Measurements from ENCODE around the gene RAB3GAP1.

GRCh38 chr2:135097532-135098231 lies 45.6 kb downstream of the RAB3GAP1 start:
- TF ChIP-seq TAF1 (IDR thresholded peaks at IDR 0.05; ENCODE audit: borderline replicate concordance, low read depth, low read length) (no peak), CTCF (IDR thresholded peaks at IDR 0.05) (no peak), PBX3 (IDR thresholded peaks at IDR 0.05) (no peak), SIN3A (IDR thresholded peaks at IDR 0.05; ENCODE audit: borderline replicate concordance, low read depth, low read length) (no peak), MAX (IDR thresholded peaks at IDR 0.05; ENCODE audit: low read depth) (no peak), EP300 (IDR thresholded peaks at IDR 0.05; ENCODE audit: borderline replicate concordance in 1 of 2, low read depth in 1 of 2, low read length in 1 of 2) (no peak), CHD2 (IDR thresholded peaks at IDR 0.05; ENCODE audit: low read length, partially characterized antibody) (no peak), RCOR1 (IDR thresholded peaks at IDR 0.05; ENCODE audit: low read length) (no peak), FOXJ3 (CRISPR knock-in tag; IDR thresholded peaks at IDR 0.05) (no peak)

Data from SK-N-SH (cell line).